Measurements from ENCODE around the gene FECH. TPM values are rescaled to one million over a fixed set of nuclear protein-coding genes. Genes with fewer than 3 reads are reported as not detected.

FECH gene
- total RNA-seq, 4 donors from 2014 or later = 20.3 to 137 (median 30.7) TPM

GRCh38 chr18:57550510-57550909 is 36.0 kb downstream of the FECH start:
- Histone ChIP-seq H3K36me3 (no peaks in the 10 kb centered on the region), H3K9me3 (no peaks in the 10 kb centered on the region), H3K27me3 (no peaks in the 10 kb centered on the region), H3K27ac (no peak overlapping the region), H3K4me3 (no peak overlapping the region), H3K4me1 (no peaks in the 10 kb centered on the region)
- TF ChIP-seq, protein P1, sequence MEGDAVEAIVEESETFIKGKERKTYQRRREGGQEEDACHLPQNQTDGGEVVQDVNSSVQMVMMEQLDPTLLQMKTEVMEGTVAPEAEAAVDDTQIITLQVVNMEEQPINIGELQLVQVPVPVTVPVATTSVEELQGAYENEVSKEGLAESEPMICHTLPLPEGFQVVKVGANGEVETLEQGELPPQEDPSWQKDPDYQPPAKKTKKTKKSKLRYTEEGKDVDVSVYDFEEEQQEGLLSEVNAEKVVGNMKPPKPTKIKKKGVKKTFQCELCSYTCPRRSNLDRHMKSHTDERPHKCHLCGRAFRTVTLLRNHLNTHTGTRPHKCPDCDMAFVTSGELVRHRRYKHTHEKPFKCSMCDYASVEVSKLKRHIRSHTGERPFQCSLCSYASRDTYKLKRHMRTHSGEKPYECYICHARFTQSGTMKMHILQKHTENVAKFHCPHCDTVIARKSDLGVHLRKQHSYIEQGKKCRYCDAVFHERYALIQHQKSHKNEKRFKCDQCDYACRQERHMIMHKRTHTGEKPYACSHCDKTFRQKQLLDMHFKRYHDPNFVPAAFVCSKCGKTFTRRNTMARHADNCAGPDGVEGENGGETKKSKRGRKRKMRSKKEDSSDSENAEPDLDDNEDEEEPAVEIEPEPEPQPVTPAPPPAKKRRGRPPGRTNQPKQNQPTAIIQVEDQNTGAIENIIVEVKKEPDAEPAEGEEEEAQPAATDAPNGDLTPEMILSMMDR (IDR thresholded peaks at IDR 0.05) = no peak
- TF ChIP-seq POLR2A (IDR thresholded peaks at IDR 0.05) = no peak
- intact Hi-C loops (cut with DNase I; ENCODE audit: low total_unique reads) = no loop called here
- DNase-seq = no peak

DNA sequence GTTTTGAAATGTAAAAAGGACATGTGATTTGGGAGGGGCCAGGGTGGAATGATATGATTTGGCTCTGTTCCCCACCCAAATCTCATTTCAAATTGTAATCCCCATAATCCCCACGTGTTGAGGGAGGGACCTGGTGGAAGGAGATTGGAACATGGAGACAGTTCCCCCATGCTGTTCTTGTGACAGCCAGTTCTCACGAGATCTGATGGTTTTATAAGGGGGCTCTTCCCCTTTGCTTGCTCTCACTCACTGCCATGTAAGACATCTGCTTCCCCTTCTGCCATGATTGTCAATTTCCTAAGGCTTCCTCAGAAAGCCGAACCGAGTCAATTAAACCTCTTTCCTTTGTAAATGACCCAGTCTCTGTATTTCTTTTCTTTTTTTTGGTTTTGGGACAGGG is 39.2 kb downstream of the FECH start:
- Histone ChIP-seq H3K4me3 (no peak overlapping the region), H3K4me1 (no peaks in the 10 kb centered on the region), H3K36me3 (no peaks in the 10 kb centered on the region), H3K27me3 (no peaks in the 10 kb centered on the region), H3K27ac (no peak overlapping the region), H3K9me3 (no peaks in the 10 kb centered on the region)
- no peak for DNase-seq
- intact Hi-C loops (cut with DNase I; ENCODE audit: low total_unique reads) = no loop called here
- TF ChIP-seq POLR2A (IDR thresholded peaks at IDR 0.05) = no peak
- TF ChIP-seq, protein P1 (IDR thresholded peaks at IDR 0.05) = no peak

GRCh38 chr18:57544936-57545660 is 41.4 kb downstream of the FECH start:
- no peak for DNase-seq
- Histone ChIP-seq H3K4me3 (no peak overlapping the region), H3K27ac (no peak overlapping the region), H3K4me1 (no peaks in the 10 kb centered on the region), H3K36me3 (no peaks in the 10 kb centered on the region), H3K27me3 (no peaks in the 10 kb centered on the region), H3K9me3 (no peaks in the 10 kb centered on the region)
- no peak for TF ChIP-seq POLR2A (IDR thresholded peaks at IDR 0.05)
- TF ChIP-seq, protein P1 (IDR thresholded peaks at IDR 0.05) = no peak
- intact Hi-C loops (cut with DNase I; ENCODE audit: low total_unique reads) = no loop called here

DNA sequence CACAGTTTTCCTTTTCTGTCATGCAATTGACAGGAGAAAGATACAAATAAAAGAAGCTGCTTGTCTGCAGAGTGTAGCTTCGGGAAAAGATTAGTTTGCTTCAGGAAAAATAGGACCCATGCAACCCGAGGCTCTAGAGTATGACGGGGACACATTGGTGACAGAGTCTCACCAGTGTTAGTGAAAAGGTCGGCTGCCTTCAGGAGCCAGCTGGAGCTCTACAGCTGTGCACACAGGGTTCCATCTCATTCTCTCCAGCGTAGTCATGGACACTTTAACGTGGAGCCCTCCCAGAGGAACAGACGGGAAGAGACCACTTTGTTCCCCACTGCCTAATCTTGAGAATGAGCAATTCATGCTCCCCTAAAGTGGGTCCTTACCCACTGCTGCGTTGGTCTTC is 42.9 kb downstream of the FECH start:
- intact Hi-C loops (cut with DNase I; ENCODE audit: low total_unique reads) = no loop called here
- no peaks in the 10 kb centered on the region for H3K4me1 ChIP-seq
- no peak overlapping the region for H3K27ac ChIP-seq
- no peaks in the 10 kb centered on the region for H3K9me3 ChIP-seq
- H3K27me3 ChIP-seq = no peaks in the 10 kb centered on the region
- no peak for DNase-seq
- H3K36me3 ChIP-seq = no peaks in the 10 kb centered on the region
- TF ChIP-seq, protein P1 (IDR thresholded peaks at IDR 0.05) = no peak
- no peak for TF ChIP-seq POLR2A (IDR thresholded peaks at IDR 0.05)
- H3K4me3 ChIP-seq = no peak overlapping the region

DNA sequence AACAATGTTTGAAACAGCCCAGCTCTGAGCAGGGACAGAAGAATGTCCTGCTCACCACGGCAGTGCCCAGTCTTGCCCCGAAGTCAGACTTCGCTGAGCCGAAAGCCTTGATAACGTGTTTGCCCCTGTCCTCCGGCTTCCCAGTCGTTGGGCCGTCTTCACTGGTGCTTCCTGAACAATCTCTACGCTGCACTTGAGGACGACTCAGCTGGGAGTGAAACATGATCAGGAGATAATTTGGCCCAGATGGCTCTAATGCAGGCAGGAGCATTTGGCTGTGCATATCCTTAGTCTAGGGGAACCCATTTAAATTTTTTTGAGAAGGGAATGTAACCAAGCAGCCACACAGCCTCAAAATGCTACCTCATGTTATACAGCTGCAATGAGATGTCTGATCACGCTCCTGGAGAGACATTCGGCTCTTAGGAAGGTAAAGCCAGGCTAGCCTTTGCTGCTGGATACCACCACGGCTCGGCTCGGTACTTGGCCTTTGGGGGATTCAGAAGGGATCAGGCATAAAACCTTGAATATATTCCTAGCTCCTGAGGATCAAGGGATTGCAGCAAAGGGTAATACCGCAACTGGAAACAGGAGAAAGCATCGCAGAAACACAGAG is 43.6 kb downstream of the FECH start:
- Histone ChIP-seq H3K36me3 (no peaks in the 10 kb centered on the region), H3K27me3 (no peaks in the 10 kb centered on the region), H3K27ac (no peak overlapping the region), H3K9me3 (no peaks in the 10 kb centered on the region), H3K4me3 (no peak overlapping the region), H3K4me1 (no peaks in the 10 kb centered on the region)
- intact Hi-C loops (cut with DNase I; ENCODE audit: low total_unique reads) = no loop called here
- TF ChIP-seq, protein P1 (IDR thresholded peaks at IDR 0.05) = no peak
- no peak for TF ChIP-seq POLR2A (IDR thresholded peaks at IDR 0.05)
- DNase-seq = no peak
